GM10266 (cell line): Measurements from ENCODE around the gene SAMD14.

Source experiments
- DNase-seq: peaks from one replicate; pipeline ENCODE4 v3.0.0; 2012; ENCODE audit errors: extremely low spot score
- TF ChIP-seq, protein P1 (sequence below): IDR thresholded peaks from 2 replicates; pipeline ENCODE4 v1.5.1; 2012; ENCODE audit warnings: mild to moderate bottlenecking, low read depth; ENCODE audit not compliant: control insufficient read depth, insufficient read depth; ENCODE audit errors: missing control alignments

The SAMD14 gene

DNA sequence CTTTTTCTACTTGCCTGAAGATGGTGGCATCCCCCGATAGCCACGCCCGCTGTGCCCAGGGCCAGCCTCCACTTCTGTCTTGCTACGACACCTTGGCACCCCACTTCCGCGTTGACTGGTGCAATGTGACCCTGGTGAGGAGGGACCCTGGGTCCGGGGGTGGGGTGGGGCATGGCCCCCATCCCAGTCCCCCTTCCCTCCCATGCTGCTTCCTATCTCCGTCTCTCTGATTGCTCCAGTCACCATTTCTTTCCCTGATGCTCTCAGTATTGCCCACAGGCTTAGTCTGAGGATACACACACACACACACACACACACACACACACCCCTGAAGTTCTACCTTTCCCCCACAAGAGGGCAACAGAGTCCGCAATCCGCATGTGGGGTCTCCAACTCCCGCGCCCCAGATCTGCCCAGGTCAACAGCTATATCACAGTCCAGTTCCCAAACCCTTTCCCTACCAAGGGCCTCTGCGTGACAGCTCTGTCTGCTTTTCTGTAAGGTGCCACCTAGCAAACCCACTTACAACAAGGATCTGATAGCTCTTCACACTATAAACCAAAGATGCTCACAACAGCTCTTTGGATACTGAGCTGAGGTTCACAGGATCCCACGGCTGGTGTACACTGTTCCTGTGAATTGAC, 39.3 kb upstream of the SAMD14 start:
- peak; percentile 77 for DNase-seq
- TF ChIP-seq, protein P1, sequence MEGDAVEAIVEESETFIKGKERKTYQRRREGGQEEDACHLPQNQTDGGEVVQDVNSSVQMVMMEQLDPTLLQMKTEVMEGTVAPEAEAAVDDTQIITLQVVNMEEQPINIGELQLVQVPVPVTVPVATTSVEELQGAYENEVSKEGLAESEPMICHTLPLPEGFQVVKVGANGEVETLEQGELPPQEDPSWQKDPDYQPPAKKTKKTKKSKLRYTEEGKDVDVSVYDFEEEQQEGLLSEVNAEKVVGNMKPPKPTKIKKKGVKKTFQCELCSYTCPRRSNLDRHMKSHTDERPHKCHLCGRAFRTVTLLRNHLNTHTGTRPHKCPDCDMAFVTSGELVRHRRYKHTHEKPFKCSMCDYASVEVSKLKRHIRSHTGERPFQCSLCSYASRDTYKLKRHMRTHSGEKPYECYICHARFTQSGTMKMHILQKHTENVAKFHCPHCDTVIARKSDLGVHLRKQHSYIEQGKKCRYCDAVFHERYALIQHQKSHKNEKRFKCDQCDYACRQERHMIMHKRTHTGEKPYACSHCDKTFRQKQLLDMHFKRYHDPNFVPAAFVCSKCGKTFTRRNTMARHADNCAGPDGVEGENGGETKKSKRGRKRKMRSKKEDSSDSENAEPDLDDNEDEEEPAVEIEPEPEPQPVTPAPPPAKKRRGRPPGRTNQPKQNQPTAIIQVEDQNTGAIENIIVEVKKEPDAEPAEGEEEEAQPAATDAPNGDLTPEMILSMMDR: peak; percentile 83

DNA sequence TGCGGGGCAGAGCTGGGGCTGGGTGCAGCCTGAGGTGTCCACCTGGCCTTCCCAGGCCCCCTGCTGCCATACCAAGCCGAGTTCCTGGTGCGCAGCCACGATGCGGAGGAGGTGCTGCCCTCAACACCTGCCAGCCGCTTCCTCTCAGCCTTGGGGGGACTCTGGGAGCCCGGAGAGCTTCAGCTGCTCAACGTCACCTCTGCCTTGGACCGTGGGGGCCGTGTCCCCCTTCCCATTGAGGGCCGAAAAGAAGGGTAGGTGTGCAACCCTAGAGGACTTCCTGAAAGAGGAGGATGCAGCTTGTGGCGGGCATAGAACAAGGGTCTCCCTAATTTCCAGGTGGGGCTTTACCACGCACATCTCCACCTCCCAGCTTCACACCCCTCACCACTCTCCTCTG, 38.4 kb upstream of the SAMD14 start:
- no peak for DNase-seq
- TF ChIP-seq, protein P1: no peak

DNA sequence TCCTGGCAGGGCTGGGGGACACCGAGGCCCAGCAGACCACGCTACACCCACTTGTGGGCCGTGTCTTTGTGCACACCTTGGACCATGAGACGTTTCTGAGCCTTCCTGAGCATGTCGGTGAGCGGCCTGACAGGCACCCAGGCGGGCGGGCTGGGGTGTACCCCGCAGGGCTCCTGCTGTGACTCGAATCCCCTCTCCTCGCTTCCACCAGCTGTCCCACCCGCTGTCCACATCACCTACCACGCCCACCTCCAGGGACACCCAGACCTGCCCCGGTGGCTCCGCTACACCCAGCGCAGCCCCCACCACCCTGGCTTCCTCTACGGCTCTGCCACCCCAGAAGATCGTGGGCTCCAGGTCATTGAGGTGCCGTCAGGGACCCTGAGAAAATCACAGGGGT, 37.4 kb upstream of the SAMD14 start:
- TF ChIP-seq, protein P1: no peak
- DNase-seq: no peak

DNA sequence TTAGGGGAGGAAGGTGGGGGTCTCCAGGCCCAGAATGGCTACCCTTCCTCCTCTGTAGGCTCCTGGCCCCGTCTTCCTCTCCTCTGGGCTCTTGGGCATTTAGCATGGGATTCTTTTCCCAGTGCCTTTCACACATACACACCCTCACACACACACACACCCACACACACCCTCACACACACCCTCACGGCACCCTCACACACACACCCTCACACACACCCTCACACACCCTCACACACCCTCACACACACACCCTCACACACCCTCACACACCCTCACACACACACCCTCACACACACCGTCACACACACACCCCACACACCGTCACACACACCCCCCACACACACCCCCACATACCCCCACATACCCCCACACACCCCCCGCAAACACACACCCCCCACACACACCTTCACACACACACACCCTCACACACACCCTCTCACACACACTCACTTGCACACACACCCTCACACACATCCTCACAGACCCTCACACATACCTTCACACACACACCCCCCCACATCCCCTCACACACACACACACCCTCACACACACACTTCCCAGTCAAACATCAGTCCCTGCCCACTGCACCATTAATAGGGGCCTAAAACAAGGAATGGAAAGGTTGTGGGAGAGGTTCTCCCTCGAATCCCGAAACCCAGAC, 36.7 kb upstream of the SAMD14 start:
- DNase-seq: no peak
- TF ChIP-seq, protein P1: no peak

DNA sequence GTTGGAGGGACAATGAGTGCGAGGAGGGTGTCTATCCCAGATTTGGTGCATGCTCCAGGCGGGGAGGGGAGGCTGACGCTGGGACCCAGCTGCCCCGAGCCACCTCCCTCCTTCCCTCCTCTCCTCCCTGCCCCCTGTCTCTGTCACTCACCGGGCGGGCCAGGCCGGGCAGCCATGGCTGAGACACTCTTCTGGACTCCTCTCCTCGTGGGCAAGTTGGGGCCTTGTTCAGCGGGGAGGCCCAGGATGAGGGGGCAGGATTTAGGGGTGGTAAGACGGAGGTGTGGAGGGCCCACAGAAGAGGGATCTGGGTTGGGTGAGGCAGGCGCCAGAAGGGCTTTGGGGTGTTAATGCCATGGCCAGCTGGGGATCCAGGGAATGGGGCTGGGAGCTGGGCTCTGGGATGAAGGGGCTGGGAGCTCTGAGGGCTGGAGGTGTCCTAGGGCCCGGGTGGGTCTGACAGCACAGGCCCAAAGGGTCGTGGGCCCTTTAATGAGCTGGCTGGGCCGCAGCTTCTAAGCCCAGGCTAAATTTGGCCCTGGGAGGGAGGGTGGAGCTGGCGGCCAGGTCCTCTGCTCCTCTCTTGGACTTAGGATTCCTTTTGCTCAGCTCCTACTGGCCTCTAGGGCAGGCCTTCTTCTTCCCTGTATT, 36.0 kb upstream of the SAMD14 start, which contains the start of gene SGCA:
Gene SGCA, plus strand, starts transcription at position 139 of the 651 bp plus-strand sequence. Its CDS starts 36 bp downstream, at position 175.
- no peak for DNase-seq
- TF ChIP-seq, protein P1: no peak

DNA sequence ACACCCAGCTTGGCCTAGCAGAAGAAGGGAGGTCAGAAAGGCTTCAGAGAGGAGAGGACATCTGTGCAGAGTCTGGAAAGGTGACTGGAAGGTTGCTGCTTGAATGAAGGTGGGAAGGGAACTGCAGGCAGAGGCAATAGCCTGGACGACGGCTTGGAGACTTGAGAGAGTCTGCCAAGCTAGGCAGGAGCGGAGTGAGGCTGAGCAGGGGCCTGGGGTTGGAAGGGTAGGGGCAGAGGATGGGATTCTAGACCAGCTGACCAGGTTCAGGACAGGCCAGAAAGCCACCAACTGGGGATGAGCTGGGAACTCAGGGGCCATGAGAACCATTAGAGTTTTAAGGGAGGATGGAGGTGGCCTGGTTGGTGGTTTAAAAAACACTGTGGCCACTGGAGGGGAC, 35.5 kb upstream of the SAMD14 start:
- DNase-seq: no peak
- TF ChIP-seq, protein P1: no peak

DNA sequence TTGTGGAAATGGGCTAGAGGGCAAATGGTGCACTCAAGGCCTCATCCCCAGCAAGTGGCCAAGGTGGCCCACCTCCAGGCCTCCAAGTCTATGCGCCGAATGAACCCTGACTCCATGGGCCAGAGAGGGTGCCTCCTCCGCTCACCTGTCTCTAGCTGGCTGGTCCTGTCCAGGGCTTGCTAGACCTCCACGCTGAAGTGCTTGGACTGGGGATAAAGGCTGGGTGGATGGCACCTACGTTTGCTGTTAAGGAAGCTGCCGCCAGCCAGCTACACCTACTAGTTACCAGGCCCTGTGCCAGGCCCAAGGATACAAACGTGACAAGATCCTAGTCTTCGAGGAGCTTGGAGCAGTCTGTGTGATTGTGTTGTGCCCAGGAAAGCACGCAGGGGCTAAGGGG, 35.1 kb upstream of the SAMD14 start:
- no peak for DNase-seq

More for the DNA sequence above, 35.1 kb upstream of the SAMD14 start:
- TF ChIP-seq, protein P1: no peak
